Fibroblast of lung (primary cell): Measurements from ENCODE around the gene EPHA1. TPM values are rescaled to one million over a fixed set of nuclear protein-coding genes. Genes with fewer than 3 reads are reported as not detected.
A peak's percentile ranks its signal among the peaks of the same experiment; 100 is the strongest.

Experiments
- DNase-seq, 2 donors: peaks; one replicate each; pipeline versions ENCODE4 v3.0.0 to v3.0.0-alpha.2; 2010; ENCODE audit warnings: low read depth in 2 of 2
- H2AFZ ChIP-seq: 2 replicates; pipeline ENCODE4 v1.5.1; 2012; ENCODE audit warnings: low read length, control low read depth, inconsistent platforms
- H3K27ac ChIP-seq: 2 replicates; pipeline ENCODE4 v1.5.1; 2011; ENCODE audit warnings: low read length, control low read depth; ENCODE audit not compliant: insufficient read depth
- H3K27me3 ChIP-seq: 2 replicates; pipeline ENCODE4 v1.5.1; 2011; ENCODE audit warnings: mild to moderate bottlenecking, low read length; ENCODE audit not compliant: control insufficient read depth, insufficient read depth
- H3K36me3 ChIP-seq: 2 replicates; pipeline ENCODE4 v1.5.1; 2011; ENCODE audit warnings: low read length; ENCODE audit not compliant: control insufficient read depth, insufficient read depth
- H3K4me1 ChIP-seq: 2 replicates; pipeline ENCODE4 v1.5.1; 2011; ENCODE audit warnings: low read length; ENCODE audit not compliant: control insufficient read depth, insufficient read depth; ENCODE audit errors: extremely low read depth
- H3K4me2 ChIP-seq: 2 replicates; pipeline ENCODE4 v1.5.1; 2011; ENCODE audit warnings: low read length, control low read depth; ENCODE audit not compliant: insufficient read depth; ENCODE audit errors: extremely low read depth
- H3K4me3 ChIP-seq, 4 experiments: fragments of 200-600 bp in 1 of 4; sonication (generic) in 1 of 4; replicated peaks in 1 of 4; 2 replicates each; pipeline ENCODE4 v1.5.1; 2011 to 2016; ENCODE audit warnings: low read length in 4 of 4, low read depth in 3 of 4, mild to moderate bottlenecking in 3 of 4, control low read depth in 2 of 4, inconsistent platforms in 1 of 4, mixed read lengths in 1 of 4; ENCODE audit not compliant: insufficient read depth in 1 of 4; ENCODE audit errors: control extremely low read depth in 1 of 4
- H3K79me2 ChIP-seq: 2 replicates; pipeline ENCODE4 v1.5.1; 2012; ENCODE audit warnings: mild to moderate bottlenecking, low read length, inconsistent platforms; ENCODE audit not compliant: control insufficient read depth, insufficient read depth
- H3K9ac ChIP-seq: 2 replicates; pipeline ENCODE4 v1.5.1; 2011; ENCODE audit warnings: mild to moderate bottlenecking, low read length, control low read depth; ENCODE audit not compliant: insufficient read depth
- H3K9me3 ChIP-seq: 2 replicates; pipeline ENCODE4 v1.5.1; 2012; ENCODE audit warnings: low read depth, low read length; ENCODE audit not compliant: control insufficient read depth, insufficient read depth
- H4K20me1 ChIP-seq: 2 replicates; pipeline ENCODE4 v1.5.1; 2011; ENCODE audit warnings: low read length; ENCODE audit not compliant: control insufficient read depth, insufficient read depth; ENCODE audit errors: extremely low read depth
- CTCF ChIP-seq, 2 donors: IDR thresholded peaks in 1 of 2; conservative IDR thresholded peaks in 1 of 2; 1 replicate in 1 of 2; 2 replicates in 1 of 2; pipeline ENCODE4 v1.5.1; 2011 to 2012; ENCODE audit warnings: low read length in 2 of 2, control low read depth in 1 of 2, inconsistent platforms in 1 of 2, low read depth in 1 of 2, mild to moderate bottlenecking in 1 of 2
- EZH2 ChIP-seq: IDR thresholded peaks from 2 replicates; pipeline ENCODE4 v1.5.1; 2012; ENCODE audit warnings: low read length, control low read depth, mild to moderate bottlenecking; ENCODE audit errors: missing control alignments
- polyA plus RNA-seq, 2 donors: library from polyadenylated mRNA; depleted of rRNA in 1 of 2; stranded (reverse) in 1 of 2; unstranded in 1 of 2; fragments of >200 nt; gene quantifications; 2 replicates each; pipeline ENCODE4 v1.2.1, GENCODE V29; 2011 to 2012; ENCODE audit warnings: missing spikeins in 1 of 2
- total RNA-seq: library from RNA; depleted of rRNA; stranded (reverse); fragments of >200 nt; gene quantifications from 2 replicates; pipeline ENCODE4 v1.2.1, GENCODE V29; 2014

EPHA1 gene
- total and polyA plus RNA-seq, 2 donors (not counting 1 experiment from before 2014, with no cell fraction given), result under 0.01 to 0.09 TPM

DNA sequence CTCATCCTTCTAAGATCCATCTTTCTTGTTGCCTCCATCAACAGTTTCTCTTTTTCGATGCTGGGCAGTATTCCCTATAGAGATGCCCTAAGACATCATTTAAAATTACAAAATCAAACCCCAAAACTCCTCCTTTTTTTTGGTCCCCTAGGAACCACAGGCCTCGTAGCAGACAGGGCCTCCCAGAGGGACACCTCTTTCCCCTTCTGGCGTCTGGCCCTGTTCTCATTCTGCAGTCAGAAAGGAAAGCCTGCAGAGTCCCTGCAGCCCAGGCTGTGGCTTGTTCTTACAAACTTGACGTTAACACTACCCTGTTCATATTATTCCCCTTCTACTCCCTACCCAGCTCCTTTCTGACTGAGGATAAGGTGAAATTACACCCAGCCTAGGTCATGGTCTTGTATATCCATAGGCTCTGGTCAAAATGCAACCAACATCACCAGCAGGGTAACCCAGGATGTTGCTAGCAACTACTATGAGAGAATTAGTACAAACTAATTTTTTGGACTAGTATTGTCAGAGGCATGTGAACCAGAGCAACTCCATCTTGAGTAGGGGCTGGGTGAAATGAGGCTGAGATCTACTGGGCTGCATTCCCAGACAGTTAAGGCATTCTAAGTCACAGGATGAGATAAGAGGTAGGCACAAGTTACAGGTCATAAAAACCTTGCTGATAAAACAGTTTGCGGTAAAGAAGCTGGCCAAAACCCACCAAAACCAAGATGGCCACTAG, 3.5 kb upstream of the EPHA1 start:
- Histone ChIP-seq H4K20me1 (no peaks in the 10 kb centered on the region), H3K4me1 (peaks cover 5% of the 10 kb centered on the region), H3K9ac (no peak overlapping the region), H2AFZ (no peak overlapping the region), H3K27ac (no peak overlapping the region), H3K36me3 (no peaks in the 10 kb centered on the region), H3K27me3 (no peaks in the 10 kb centered on the region), H3K4me2 (no peak overlapping the region), H3K4me3 (no peak overlapping the region), H3K79me2 (no peaks in the 10 kb centered on the region), H3K9me3 (no peaks in the 10 kb centered on the region)
- TF ChIP-seq CTCF (conservative IDR thresholded peaks at IDR 0.05 in 1 of 2, IDR thresholded peaks at IDR 0.05 in 1 of 2; ENCODE audit: low read depth in 1 of 2, low read length in 2 of 2) (no peak), EZH2 (no peak)
- DNase-seq, result no peak

DNA sequence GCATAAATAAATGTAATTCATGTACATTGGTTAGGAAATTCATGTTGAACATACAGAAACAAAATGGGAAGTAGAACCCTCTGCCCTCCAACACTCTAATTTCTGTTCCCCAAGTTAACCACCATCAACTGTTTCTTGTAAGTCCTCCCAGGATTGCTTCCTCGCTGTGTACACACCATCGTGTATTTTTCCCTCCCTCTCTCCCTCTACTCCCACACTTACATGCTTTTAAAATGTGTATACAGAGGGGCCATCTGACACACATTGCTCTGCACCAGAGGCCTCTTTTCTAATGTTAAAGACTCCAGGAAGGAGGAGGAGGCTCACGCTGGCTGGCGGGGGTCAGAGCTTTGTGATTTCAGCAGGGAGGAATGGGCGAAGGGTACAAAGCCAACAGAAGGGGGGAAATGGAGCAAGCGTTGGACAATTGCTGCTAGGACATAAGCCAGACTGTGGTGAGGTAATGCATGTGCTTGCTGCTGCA, 1.9 kb upstream of the EPHA1 start:
- peak; percentile 61 to 72 for DNase-seq
- Histone ChIP-seq H3K9me3 (no peaks in the 10 kb centered on the region), H3K4me2 (peak overlapping the region; percentile 17), H3K4me3 (no peak overlapping the region), H3K9ac (no peak overlapping the region), H2AFZ (no peak overlapping the region), H3K4me1 (peaks cover 8% of the 10 kb centered on the region), H3K36me3 (no peaks in the 10 kb centered on the region), H3K27ac (no peak overlapping the region), H3K27me3 (peaks cover 3% of the 10 kb centered on the region), H4K20me1 (no peaks in the 10 kb centered on the region), H3K79me2 (no peaks in the 10 kb centered on the region)
- TF ChIP-seq EZH2, result no peak
- no peak for TF ChIP-seq CTCF (conservative IDR thresholded peaks at IDR 0.05 in 1 of 2, IDR thresholded peaks at IDR 0.05 in 1 of 2; ENCODE audit: low read depth in 1 of 2, low read length in 2 of 2)

- Histone ChIP-seq H3K4me1 (peaks cover 8% of the 10 kb centered on the region), H3K27me3 (peaks cover 3% of the 10 kb centered on the region), H3K4me2 (no peak overlapping the region), H3K9me3 (no peaks in the 10 kb centered on the region), H2AFZ (no peak overlapping the region), H3K79me2 (no peaks in the 10 kb centered on the region), H3K9ac (no peak overlapping the region), H3K36me3 (no peaks in the 10 kb centered on the region), H4K20me1 (no peaks in the 10 kb centered on the region), H3K27ac (no peak overlapping the region), H3K4me3 (no peak overlapping the region)
- no peak for DNase-seq
- no peak for TF ChIP-seq CTCF (conservative IDR thresholded peaks at IDR 0.05 in 1 of 2, IDR thresholded peaks at IDR 0.05 in 1 of 2; ENCODE audit: low read depth in 1 of 2, low read length in 2 of 2)
- no peak for TF ChIP-seq EZH2
Measured at GRCh38 chr7:143408252-143408685, 387 bp downstream of the EPHA1 start.
